ENCODE results near the gene CDC25A.

Gene CDC25A

GRCh38 chr3:48123346-48123745 lies 64.9 kb downstream of the CDC25A start:
- no peaks in the 10 kb centered on the region for H3K4me1 ChIP-seq (ENCODE audit: control insufficient read depth in 1 of 2, insufficient read depth in 1 of 2, low read depth in 1 of 2, low read length in 1 of 2)
- no peaks in the 10 kb centered on the region for H3K36me3 ChIP-seq
- TF ChIP-seq CTCF (IDR thresholded peaks at IDR 0.05) = no peak
- H3K4me3 ChIP-seq (ENCODE audit: low read depth in 1 of 2, low read length in 1 of 2) = no peak overlapping the region
- no peaks in the 10 kb centered on the region for H3K9me3 ChIP-seq
- no peak overlapping the region for H3K27ac ChIP-seq
- H3K27me3 ChIP-seq = no peaks in the 10 kb centered on the region

GRCh38 chr3:48122504-48122903 lies 65.7 kb downstream of the CDC25A start:
- no peaks in the 10 kb centered on the region for H3K4me1 ChIP-seq (ENCODE audit: control insufficient read depth in 1 of 2, insufficient read depth in 1 of 2, low read depth in 1 of 2, low read length in 1 of 2)

DNA sequence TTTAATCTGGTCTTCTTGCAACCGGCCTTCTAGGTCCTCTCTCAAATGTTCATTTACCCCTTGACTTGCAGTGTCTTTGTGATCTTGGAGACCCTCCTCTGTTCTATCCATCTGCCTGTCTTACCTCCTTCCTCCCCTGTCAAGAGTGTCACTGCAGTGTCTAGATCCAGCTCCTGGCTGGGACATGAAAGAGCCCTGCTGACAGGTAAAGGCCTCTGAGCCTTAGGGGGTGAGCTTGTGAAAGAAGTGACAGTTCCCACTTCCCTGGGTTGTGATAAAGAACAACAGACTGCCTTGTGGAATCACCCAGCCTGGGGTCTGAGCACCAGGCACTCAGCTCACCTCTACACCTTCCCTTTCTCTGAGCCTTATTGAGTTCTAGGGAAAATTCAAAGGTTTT lies 68.0 kb downstream of the CDC25A start:
- H3K4me1 ChIP-seq (ENCODE audit: control insufficient read depth in 1 of 2, insufficient read depth in 1 of 2, low read depth in 1 of 2, low read length in 1 of 2) = no peaks in the 10 kb centered on the region
- H3K27ac ChIP-seq = no peak overlapping the region
- no peaks in the 10 kb centered on the region for H3K27me3 ChIP-seq
- no peak for TF ChIP-seq CTCF (IDR thresholded peaks at IDR 0.05)
- no peak overlapping the region for H3K4me3 ChIP-seq (ENCODE audit: low read depth in 1 of 2, low read length in 1 of 2)
- no peaks in the 10 kb centered on the region for H3K36me3 ChIP-seq
- H3K9me3 ChIP-seq = no peaks in the 10 kb centered on the region

More at GRCh38 chr3:48122504-48122903, 65.7 kb downstream of the CDC25A start:
- Histone ChIP-seq H3K27ac (no peak overlapping the region), H3K36me3 (no peaks in the 10 kb centered on the region), H3K9me3 (no peaks in the 10 kb centered on the region), H3K27me3 (no peaks in the 10 kb centered on the region), H3K4me3 (ENCODE audit: low read depth in 1 of 2, low read length in 1 of 2) (no peak overlapping the region)
- TF ChIP-seq CTCF (IDR thresholded peaks at IDR 0.05) = no peak

GRCh38 chr3:48119505-48120193 lies 68.6 kb downstream of the CDC25A start:
- no peak for TF ChIP-seq CTCF (IDR thresholded peaks at IDR 0.05)
- no peaks in the 10 kb centered on the region for H3K36me3 ChIP-seq
- no peaks in the 10 kb centered on the region for H3K9me3 ChIP-seq
- no peaks in the 10 kb centered on the region for H3K27me3 ChIP-seq
- no peaks in the 10 kb centered on the region for H3K4me1 ChIP-seq (ENCODE audit: control insufficient read depth in 1 of 2, insufficient read depth in 1 of 2, low read depth in 1 of 2, low read length in 1 of 2)
- H3K27ac ChIP-seq = no peak overlapping the region
- H3K4me3 ChIP-seq (ENCODE audit: low read depth in 1 of 2, low read length in 1 of 2) = no peak overlapping the region

DNA sequence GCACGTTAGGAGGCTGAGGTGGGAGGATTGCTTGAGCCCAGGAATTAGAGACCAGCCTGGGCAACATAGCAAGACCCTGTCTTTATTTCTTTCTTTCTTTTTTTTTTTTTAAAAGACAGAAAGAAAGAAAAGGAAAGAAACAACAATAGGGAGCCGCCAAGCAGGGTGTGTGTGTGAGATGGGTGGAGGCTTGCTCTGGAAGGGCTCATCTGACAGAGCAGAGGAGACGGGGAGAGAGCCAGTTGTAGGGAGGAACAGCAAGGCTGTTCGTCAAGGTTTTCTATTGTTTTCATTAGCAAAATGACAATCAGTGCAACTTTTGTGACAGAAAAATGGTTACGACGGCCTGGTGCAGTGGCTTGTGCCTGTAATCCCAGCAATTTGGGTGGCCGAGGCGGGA lies 69.3 kb downstream of the CDC25A start:
- no peak for TF ChIP-seq CTCF (IDR thresholded peaks at IDR 0.05)
- Histone ChIP-seq H3K4me3 (ENCODE audit: low read depth in 1 of 2, low read length in 1 of 2) (no peak overlapping the region), H3K4me1 (ENCODE audit: control insufficient read depth in 1 of 2, insufficient read depth in 1 of 2, low read depth in 1 of 2, low read length in 1 of 2) (no peaks in the 10 kb centered on the region), H3K27me3 (no peaks in the 10 kb centered on the region), H3K27ac (no peak overlapping the region), H3K36me3 (no peaks in the 10 kb centered on the region), H3K9me3 (no peaks in the 10 kb centered on the region)
